NK-92 treated with Interleukin-12 subunit alpha and Interleukin-12 subunit beta, amount 100 ng/mL, for 24 hours (cell line): ENCODE measurements around the gene ACBD6.

Source experiments
- DNase-seq: peaks from one replicate; lab custom pipeline; 2025; lab: John Stamatoyannopoulos, UW

ACBD6 gene

GRCh38 chr1:180295999-180296398 lies 206.4 kb downstream of the ACBD6 start:
- no peak for DNase-seq

- DNase-seq = no peak
These were observed 207.7 kb downstream of the ACBD6 start for GRCh38 chr1:180294711-180295110.

- DNase-seq = no peak
These were observed 211.4 kb downstream of the ACBD6 start for GRCh38 chr1:180291004-180291403.

GRCh38 chr1:180290265-180291001 lies 211.9 kb downstream of the ACBD6 start:
- DNase-seq = no peak

GRCh38 chr1:180288940-180289339 lies 213.4 kb downstream of the ACBD6 start:
- no peak for DNase-seq

- DNase-seq = no peak
These were observed 214.2 kb downstream of the ACBD6 start for GRCh38 chr1:180287988-180288705.

GRCh38 chr1:180286417-180286816 lies 216.0 kb downstream of the ACBD6 start:
- no peak for DNase-seq

GRCh38 chr1:180283098-180283497 lies 219.3 kb downstream of the ACBD6 start:
- no peak for DNase-seq

GRCh38 chr1:180282401-180283044 lies 219.9 kb downstream of the ACBD6 start:
- DNase-seq = no peak

- no peak for DNase-seq
These were observed 220.9 kb downstream of the ACBD6 start for GRCh38 chr1:180281490-180281889.

- DNase-seq = no peak
These were observed 221.8 kb downstream of the ACBD6 start for GRCh38 chr1:180280617-180281016.

GRCh38 chr1:180279651-180280050 lies 222.7 kb downstream of the ACBD6 start:
- DNase-seq = no peak

- no peak for DNase-seq
These were observed 223.6 kb downstream of the ACBD6 start for GRCh38 chr1:180278596-180279395.

- no peak for DNase-seq
These were observed 224.2 kb downstream of the ACBD6 start for GRCh38 chr1:180278194-180278515.

GRCh38 chr1:180277476-180278193 lies 224.7 kb downstream of the ACBD6 start:
- no peak for DNase-seq

- no peak for DNase-seq
These were observed 226.7 kb downstream of the ACBD6 start for GRCh38 chr1:180275726-180276125.

GRCh38 chr1:180274221-180274620 lies 228.2 kb downstream of the ACBD6 start:
- no peak for DNase-seq

- no peak for DNase-seq
These were observed 229.3 kb downstream of the ACBD6 start for GRCh38 chr1:180273066-180273465.

GRCh38 chr1:180272395-180272794 lies 230.0 kb downstream of the ACBD6 start:
- DNase-seq = no peak

- no peak for DNase-seq
These were observed 230.8 kb downstream of the ACBD6 start for GRCh38 chr1:180271272-180272255.
